Hepatocyte (in vitro differentiated cells): ENCODE data around the gene ABHD3.

Experiments used
- CTCF ChIP-seq: fragments of 200-600 bp; sonication (generic); IDR thresholded peaks from 2 replicates; pipeline ENCODE4 v1.5.1; 2016; ENCODE audit warnings: antibody characterized with exemption, mild to moderate bottlenecking; ENCODE audit not compliant: poor library complexity
- EZH2 ChIP-seq: fragments of 200-600 bp; sonication (generic); IDR thresholded peaks from 2 replicates; pipeline ENCODE4 v1.6.1; 2016; ENCODE audit warnings: antibody characterized with exemption, mild to moderate bottlenecking, borderline replicate concordance
- EZH2phosphoT487 ChIP-seq: fragments of 200-600 bp; sonication (generic); IDR thresholded peaks from one replicate; pipeline ENCODE4 v1.6.1; 2018; ENCODE audit warnings: antibody characterized with exemption, mild to moderate bottlenecking, low read depth, moderate library complexity; ENCODE audit not compliant: unreplicated experiment, severe bottlenecking

GRCh38 chr18:21629089-21629832 lies 75.3 kb downstream of the ABHD3 start:
- TF ChIP-seq CTCF: no peak
- no peak for TF ChIP-seq EZH2
- TF ChIP-seq EZH2phosphoT487: no peak
